Osteoblast (primary cell): Measurements from ENCODE around the gene ARHGAP28. TPM values are rescaled to one million over a fixed set of nuclear protein-coding genes. Genes with fewer than 3 reads are reported as not detected.

ENCODE experiments used
- DNase-seq: peaks from one replicate; pipeline ENCODE4 v3.0.0; 2011; ENCODE audit warnings: low spot score, mixed read lengths; ENCODE audit not compliant: insufficient read length; ENCODE audit errors: missing footprints
- H2AFZ ChIP-seq: 2 replicates; pipeline ENCODE4 v1.6.0; 2011; ENCODE audit warnings: mild to moderate bottlenecking, low read length
- H3K27ac ChIP-seq: 2 replicates; pipeline ENCODE4 v1.5.1; 2011; ENCODE audit warnings: mild to moderate bottlenecking, low read depth, low read length, moderate library complexity
- H3K27me3 ChIP-seq: 2 replicates; pipeline ENCODE4 v1.6.0; 2012; ENCODE audit warnings: mild to moderate bottlenecking, control low read depth, inconsistent platforms, low read length, moderate library complexity; ENCODE audit not compliant: insufficient read depth
- H3K36me3 ChIP-seq: 2 replicates; pipeline ENCODE4 v1.5.1; 2011; ENCODE audit warnings: mild to moderate bottlenecking, low read length, control low read depth, moderate library complexity; ENCODE audit not compliant: insufficient read depth
- H3K4me1 ChIP-seq: 2 replicates; pipeline ENCODE4 v1.5.1; 2011; ENCODE audit warnings: mild to moderate bottlenecking, low read length, control low read depth, moderate library complexity; ENCODE audit not compliant: insufficient read depth
- H3K4me2 ChIP-seq: 2 replicates; pipeline ENCODE4 v1.6.0; 2011; ENCODE audit warnings: mild to moderate bottlenecking, low read length; ENCODE audit not compliant: insufficient read depth
- H3K4me3 ChIP-seq: fragments of 200-600 bp; sonication (generic); 3 replicates; pipeline ENCODE4 v1.5.1; 2012; ENCODE audit warnings: mild to moderate bottlenecking, low read length, inconsistent platforms; ENCODE audit not compliant: insufficient read depth
- H3K79me2 ChIP-seq: 2 replicates; pipeline ENCODE4 v1.6.0; 2012; ENCODE audit warnings: mild to moderate bottlenecking, low read length, control low read depth, inconsistent platforms; ENCODE audit not compliant: insufficient read depth
- H3K9me3 ChIP-seq: 2 replicates; pipeline ENCODE4 v1.5.1; 2011; ENCODE audit warnings: low read depth, low read length, control low read depth
- H4K20me1 ChIP-seq: 2 replicates; pipeline ENCODE4 v1.6.0; 2012; ENCODE audit warnings: mild to moderate bottlenecking, low read length, control low read depth; ENCODE audit not compliant: insufficient read depth
- CTCF ChIP-seq: IDR thresholded peaks from 2 replicates; pipeline ENCODE4 v1.5.1; 2011; ENCODE audit warnings: mild to moderate bottlenecking, low read depth, low read length, moderate library complexity; ENCODE audit errors: extremely low read depth
- total RNA-seq: library from RNA; depleted of rRNA; stranded (reverse); fragments of >200 nt; gene quantifications from 2 replicates; pipeline ENCODE4 v1.2.3, GENCODE V29; 2012

ARHGAP28 gene
- total RNA-seq, 1 donor = 23.9 TPM

GRCh38 chr18:6868033-6868432 lies 138.5 kb downstream of the ARHGAP28 start:
- no peak for TF ChIP-seq CTCF
- Histone ChIP-seq H3K79me2 (no peaks in the 10 kb centered on the region), H4K20me1 (no peaks in the 10 kb centered on the region), H3K27me3 (no peaks in the 10 kb centered on the region), H3K27ac (no peak overlapping the region), H3K4me1 (no peaks in the 10 kb centered on the region), H3K4me2 (no peak overlapping the region), H3K36me3 (no peaks in the 10 kb centered on the region), H2AFZ (no peak overlapping the region), H3K9me3 (no peaks in the 10 kb centered on the region), H3K4me3 (no peak overlapping the region)
- DNase-seq = no peak

GRCh38 chr18:6871566-6871965 lies 142.1 kb downstream of the ARHGAP28 start:
- Histone ChIP-seq H2AFZ (no peak overlapping the region), H3K27ac (no peak overlapping the region), H3K4me3 (no peak overlapping the region), H3K79me2 (no peaks in the 10 kb centered on the region), H3K4me1 (peaks cover 2% of the 10 kb centered on the region), H3K9me3 (no peaks in the 10 kb centered on the region), H4K20me1 (no peaks in the 10 kb centered on the region), H3K27me3 (peaks cover 3% of the 10 kb centered on the region), H3K36me3 (no peaks in the 10 kb centered on the region), H3K4me2 (no peak overlapping the region)
- no peak for TF ChIP-seq CTCF
- DNase-seq = no peak

GRCh38 chr18:6873040-6873751 lies 143.7 kb downstream of the ARHGAP28 start:
- Histone ChIP-seq H3K4me3 (no peak overlapping the region), H3K79me2 (no peaks in the 10 kb centered on the region), H3K27me3 (peaks cover 3% of the 10 kb centered on the region), H4K20me1 (no peaks in the 10 kb centered on the region), H3K27ac (no peak overlapping the region), H3K4me2 (no peak overlapping the region), H3K9me3 (no peaks in the 10 kb centered on the region), H3K4me1 (peaks cover 2% of the 10 kb centered on the region), H2AFZ (no peak overlapping the region), H3K36me3 (no peaks in the 10 kb centered on the region)
- no peak for TF ChIP-seq CTCF
- no peak for DNase-seq

GRCh38 chr18:6874315-6874714 lies 144.8 kb downstream of the ARHGAP28 start:
- Histone ChIP-seq H3K36me3 (no peaks in the 10 kb centered on the region), H3K4me3 (no peak overlapping the region), H3K27me3 (peaks cover 3% of the 10 kb centered on the region), H2AFZ (no peak overlapping the region), H3K9me3 (no peaks in the 10 kb centered on the region), H3K4me2 (no peak overlapping the region), H3K79me2 (no peaks in the 10 kb centered on the region), H3K4me1 (peaks cover 2% of the 10 kb centered on the region), H3K27ac (no peak overlapping the region), H4K20me1 (no peaks in the 10 kb centered on the region)
- no peak for DNase-seq
- TF ChIP-seq CTCF = peak; percentile 29
